Embryonic facial prominence (tissue), 1 donor: ENCODE results near the gene FAM181B.

ENCODE experiments used
- DNase-seq: peaks from one replicate; pipeline ENCODE4 v3.0.0-alpha.2; 2016; ENCODE audit errors: extremely low spot score

FAM181B gene, protein sequence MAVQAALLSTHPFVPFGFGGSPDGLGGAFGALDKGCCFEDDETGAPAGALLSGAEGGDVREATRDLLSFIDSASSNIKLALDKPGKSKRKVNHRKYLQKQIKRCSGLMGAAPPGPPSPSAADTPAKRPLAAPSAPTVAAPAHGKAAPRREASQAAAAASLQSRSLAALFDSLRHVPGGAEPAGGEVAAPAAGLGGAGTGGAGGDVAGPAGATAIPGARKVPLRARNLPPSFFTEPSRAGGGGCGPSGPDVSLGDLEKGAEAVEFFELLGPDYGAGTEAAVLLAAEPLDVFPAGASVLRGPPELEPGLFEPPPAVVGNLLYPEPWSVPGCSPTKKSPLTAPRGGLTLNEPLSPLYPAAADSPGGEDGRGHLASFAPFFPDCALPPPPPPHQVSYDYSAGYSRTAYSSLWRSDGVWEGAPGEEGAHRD

GRCh38 chr11:82733444-82734119 lies at the start of gene FAM181B:
TSS of gene FAM181B (minus strand) at chr11:82733864. CDS start at chr11:82733729, 135 bp downstream.
- DNase-seq = no peak

GRCh38 chr11:82782825-82783374 lies 49.2 kb upstream of the FAM181B start:
- DNase-seq = no peak

DNA sequence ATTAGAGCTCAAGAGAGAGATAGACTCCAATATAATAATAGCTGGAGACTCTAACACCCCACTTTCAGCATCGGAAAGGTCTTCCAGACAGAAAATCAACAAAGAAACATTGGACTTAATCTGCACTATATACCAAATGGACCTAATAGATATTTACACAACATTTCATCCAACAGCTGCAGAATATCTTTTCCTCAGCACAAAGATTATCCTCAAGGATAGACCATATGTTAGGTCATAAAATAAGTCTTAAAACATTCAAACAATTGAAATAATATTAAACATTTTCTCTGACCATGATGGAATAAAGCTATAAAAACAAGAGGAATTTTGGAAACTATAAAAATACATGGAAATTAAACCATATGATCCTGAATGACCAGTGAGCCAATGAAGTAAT lies 45.1 kb upstream of the FAM181B start:
- DNase-seq = no peak

DNA sequence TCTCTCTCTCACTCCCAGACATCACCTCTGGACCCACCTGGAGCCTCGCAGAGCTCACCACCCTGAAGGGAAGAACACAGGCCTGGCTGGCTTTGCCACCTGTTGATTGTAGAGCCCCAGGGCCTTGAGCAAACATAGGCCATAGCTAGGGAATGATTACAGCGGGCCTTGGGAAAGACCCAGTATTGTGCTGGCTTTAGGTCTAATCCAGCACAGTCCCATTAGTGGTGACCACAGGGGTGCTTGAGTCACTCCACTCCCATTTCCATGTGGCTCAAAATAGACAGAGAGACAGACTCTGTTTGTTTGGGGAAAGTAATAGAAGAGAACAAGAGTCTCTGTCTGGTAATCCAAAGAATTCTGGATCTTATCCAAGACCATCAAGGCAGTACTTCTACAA lies 42.7 kb upstream of the FAM181B start:
- DNase-seq = no peak

- no peak for DNase-seq
Observed at GRCh38 chr11:82775736-82776346, 42.2 kb upstream of the FAM181B start.

DNA sequence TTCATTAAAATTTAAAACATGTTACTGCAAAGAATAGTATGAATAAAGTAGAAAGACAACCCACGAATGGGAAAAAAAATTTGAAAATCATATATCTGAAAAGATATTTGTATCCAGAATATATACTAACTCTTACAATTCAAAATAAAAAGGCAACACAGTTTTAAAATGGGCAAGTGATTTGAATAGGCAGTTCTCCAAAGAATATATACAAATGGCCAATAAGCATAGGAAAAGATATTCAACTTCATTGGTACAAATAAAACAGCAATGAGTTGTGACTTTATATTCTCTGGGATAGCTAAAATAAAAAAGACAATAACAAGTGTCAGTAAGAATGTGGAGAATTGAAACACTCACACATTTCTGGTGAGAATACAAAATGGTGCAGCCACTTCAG lies 41.6 kb upstream of the FAM181B start:
- DNase-seq = no peak

GRCh38 chr11:82771781-82772180 lies 38.1 kb upstream of the FAM181B start:
- DNase-seq = no peak

DNA sequence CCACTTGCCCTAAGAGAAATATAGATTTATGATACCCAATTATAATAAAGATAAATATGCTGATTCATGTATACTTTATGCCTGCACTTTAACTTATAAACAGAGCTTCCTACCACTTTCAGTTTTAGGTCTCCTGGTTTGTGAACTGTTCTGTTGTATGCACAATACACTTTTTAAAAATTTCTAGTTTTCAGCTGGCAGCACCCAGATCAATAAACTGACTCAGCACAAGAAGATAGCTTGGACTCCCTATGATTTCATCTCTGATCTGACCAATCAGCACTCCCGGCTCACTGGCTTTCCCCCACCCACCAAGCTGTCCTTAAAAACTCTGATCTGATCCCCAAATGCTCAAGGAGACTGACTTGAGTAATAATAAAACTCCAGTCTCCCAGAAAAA lies 33.5 kb upstream of the FAM181B start:
- no peak for DNase-seq

DNA sequence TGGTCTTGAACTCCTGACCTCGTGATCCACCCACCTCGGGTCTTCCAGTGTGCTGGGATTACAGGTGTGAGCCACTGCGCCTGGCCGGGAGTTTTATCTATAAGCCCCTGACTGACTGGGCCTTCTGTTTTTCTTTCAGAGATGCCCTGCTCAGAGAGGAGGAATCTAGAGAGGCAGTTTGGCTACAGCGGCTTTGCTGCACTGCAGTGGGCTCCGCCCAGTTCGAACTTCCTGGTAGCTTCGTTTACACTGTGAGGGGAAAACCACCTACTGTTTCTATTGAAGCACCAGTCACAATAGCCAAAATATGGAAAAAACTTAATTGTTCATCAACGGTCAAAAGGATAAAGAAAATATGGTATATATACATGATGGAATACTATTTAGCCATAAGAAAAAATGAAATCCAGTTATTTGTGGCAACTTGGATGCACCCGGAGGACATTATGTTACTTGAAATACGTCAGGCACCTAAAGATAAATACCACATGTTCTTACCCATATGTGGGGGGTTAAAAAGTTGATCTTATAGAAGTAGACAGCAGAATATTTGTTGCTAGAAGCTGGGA lies 31.9 kb upstream of the FAM181B start:
- no peak for DNase-seq

DNA sequence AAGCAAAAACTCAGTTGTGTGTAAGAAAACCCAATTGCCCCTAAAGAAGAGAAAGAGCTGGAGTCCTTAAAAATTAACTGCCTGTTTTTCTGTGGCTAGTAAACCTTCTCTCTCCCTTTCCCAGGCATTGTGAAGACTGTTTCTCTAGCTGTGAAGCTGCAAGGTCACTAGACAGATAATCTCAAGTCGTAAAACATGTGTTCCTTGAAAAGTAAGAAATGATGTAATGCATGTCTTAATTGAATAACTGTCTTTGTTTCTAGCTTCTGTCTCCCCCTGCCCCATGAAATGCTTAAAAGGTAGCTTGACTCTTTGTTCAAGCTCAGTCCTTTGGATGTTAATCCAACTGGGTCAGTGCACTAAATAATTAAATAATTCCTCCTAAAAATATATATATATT lies 29.5 kb upstream of the FAM181B start:
- no peak for DNase-seq

DNA sequence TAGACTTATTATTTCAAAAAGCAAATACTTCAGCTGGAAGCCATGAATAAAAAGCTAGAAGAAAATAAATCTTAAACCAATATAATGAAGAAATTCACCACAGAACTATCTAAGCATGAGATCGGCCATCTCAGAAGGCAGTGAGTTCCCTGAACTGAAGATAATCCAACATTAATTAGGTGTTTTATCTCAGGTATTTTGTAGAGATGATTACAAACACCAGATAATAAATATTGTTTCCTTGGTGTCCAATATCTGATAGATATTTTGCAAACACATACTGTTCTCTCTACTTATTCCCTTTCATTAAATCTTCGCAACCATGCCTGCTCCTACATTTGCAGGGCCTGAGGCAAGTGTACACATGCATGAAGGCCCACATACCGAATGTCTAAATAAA lies 26.0 kb upstream of the FAM181B start:
- DNase-seq = no peak

GRCh38 chr11:82757660-82758357 lies 24.1 kb upstream of the FAM181B start:
- no peak for DNase-seq

GRCh38 chr11:82756765-82757639 lies 23.3 kb upstream of the FAM181B start:
- no peak for DNase-seq

- peak; percentile 28 for DNase-seq
Observed at GRCh38 chr11:82754410-82754809, 20.7 kb upstream of the FAM181B start.

DNA sequence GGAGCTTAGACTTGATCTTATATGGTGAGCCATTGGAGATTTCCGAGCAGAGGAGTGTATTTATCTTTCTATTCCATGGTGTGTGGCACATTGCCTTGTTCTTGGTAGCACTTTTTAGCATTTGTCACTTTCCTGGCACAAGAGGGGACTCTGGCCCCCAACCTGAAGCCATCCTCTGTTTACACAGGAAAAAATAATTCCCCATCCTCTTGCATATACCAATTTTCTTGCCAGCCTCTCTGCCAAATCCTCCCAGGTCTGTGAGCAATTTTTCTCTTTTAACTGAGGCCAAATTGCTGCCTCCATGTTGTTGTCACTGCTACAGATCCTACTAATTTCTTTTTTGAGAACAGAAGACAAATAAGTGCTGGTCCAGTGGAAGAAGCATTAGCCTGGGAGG lies 20.3 kb upstream of the FAM181B start:
- no peak for DNase-seq

DNA sequence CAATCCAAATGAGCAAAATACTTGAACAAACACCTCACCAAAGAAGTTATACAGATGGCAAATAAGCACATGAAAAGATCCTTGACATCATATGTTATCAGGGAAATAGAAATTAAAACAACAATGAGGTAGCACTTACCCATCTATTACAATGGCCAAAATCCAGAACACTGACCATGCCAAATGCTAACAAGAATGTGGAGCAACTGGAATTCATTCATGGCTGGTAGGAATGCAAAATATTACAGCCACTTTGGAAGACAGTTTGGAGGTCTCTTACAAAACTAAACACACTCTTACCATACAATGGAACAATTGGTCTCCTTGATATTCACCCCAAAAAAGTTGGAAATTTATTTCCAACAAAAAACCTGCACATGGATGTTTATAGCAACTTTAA lies 19.1 kb upstream of the FAM181B start:
- DNase-seq = no peak

GRCh38 chr11:82750643-82751139 lies 17.0 kb upstream of the FAM181B start:
- no peak for DNase-seq

DNA sequence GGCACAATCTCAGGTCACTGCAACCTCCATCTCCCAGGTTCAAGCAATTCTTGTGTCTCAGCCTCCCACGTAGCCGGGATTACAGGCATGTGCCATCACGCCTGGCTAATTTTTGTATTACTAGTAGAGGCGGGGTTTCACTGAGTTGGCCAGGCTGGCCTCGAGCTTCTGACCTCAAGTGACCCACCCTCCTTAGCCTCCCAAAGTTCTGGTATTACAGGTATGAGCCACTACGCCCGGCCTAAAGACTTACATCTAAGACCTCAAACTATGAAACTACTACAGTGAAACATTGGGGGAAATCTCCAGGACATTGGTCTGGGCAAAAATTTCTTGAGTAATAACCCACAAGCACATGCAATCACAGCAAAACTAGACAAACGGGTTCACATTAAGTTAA lies 13.8 kb upstream of the FAM181B start:
- no peak for DNase-seq

GRCh38 chr11:82738091-82738490 lies 4.4 kb upstream of the FAM181B start:
- no peak for DNase-seq

- DNase-seq = no peak
Observed at GRCh38 chr11:82734120-82734479, 436 bp upstream of the FAM181B start.
